Brain pericyte (primary cell): ENCODE results near the gene FMN1.

Source experiments
- DNase-seq: peaks from one replicate; pipeline ENCODE4 v3.0.0-alpha.2; 2012; ENCODE audit warnings: low read depth, low spot score

The FMN1 gene

GRCh38 chr15:33016405-33017024 lies 178.0 kb downstream of the FMN1 start:
- no peak for DNase-seq

- no peak for DNase-seq
Measured at GRCh38 chr15:33014586-33014985, 179.9 kb downstream of the FMN1 start.

- no peak for DNase-seq
Measured at GRCh38 chr15:33013827-33014445, 180.6 kb downstream of the FMN1 start.

- DNase-seq = no peak
Measured at GRCh38 chr15:33011976-33012375, 182.5 kb downstream of the FMN1 start.

GRCh38 chr15:33009603-33010002 lies 184.9 kb downstream of the FMN1 start:
- DNase-seq = no peak

- DNase-seq = no peak
Measured at GRCh38 chr15:33009026-33009425, 185.5 kb downstream of the FMN1 start.

- DNase-seq = no peak
Measured at GRCh38 chr15:33008284-33008995, 186.1 kb downstream of the FMN1 start.

GRCh38 chr15:33007303-33007855 lies 187.1 kb downstream of the FMN1 start:
- no peak for DNase-seq

- DNase-seq = no peak
Measured at GRCh38 chr15:33005582-33005981, 188.9 kb downstream of the FMN1 start.

- no peak for DNase-seq
Measured at GRCh38 chr15:33001926-33002325, 192.6 kb downstream of the FMN1 start.

- DNase-seq = no peak
Measured at GRCh38 chr15:32998979-32999672, 195.4 kb downstream of the FMN1 start.

GRCh38 chr15:32998182-32998581 lies 196.3 kb downstream of the FMN1 start:
- DNase-seq = no peak

GRCh38 chr15:32994810-32995424 lies 199.6 kb downstream of the FMN1 start:
- DNase-seq = no peak

- DNase-seq = no peak
Measured at GRCh38 chr15:32993285-32993684, 201.2 kb downstream of the FMN1 start.

GRCh38 chr15:32991619-32992111 lies 202.8 kb downstream of the FMN1 start:
- DNase-seq = no peak

- no peak for DNase-seq
Measured at GRCh38 chr15:32990071-32990470, 204.4 kb downstream of the FMN1 start.

- DNase-seq = no peak
Measured at GRCh38 chr15:32987067-32987466, 207.4 kb downstream of the FMN1 start.

- no peak for DNase-seq
Measured at GRCh38 chr15:32986147-32986546, 208.4 kb downstream of the FMN1 start.

GRCh38 chr15:32983679-32984078 lies 210.8 kb downstream of the FMN1 start:
- DNase-seq = no peak

GRCh38 chr15:32982001-32982400 lies 212.5 kb downstream of the FMN1 start:
- no peak for DNase-seq

GRCh38 chr15:32981536-32981935 lies 213.0 kb downstream of the FMN1 start:
- no peak for DNase-seq
